Heart left ventricle (tissue), 16 donors: ENCODE data around the gene TRIP6. TPM values are rescaled to one million over a fixed set of nuclear protein-coding genes. Genes with fewer than 3 reads are reported as not detected.

Experiments
- ATAC-seq, 4 donors: fragments of 200-7000 bp; cut with Tn5 transposase; one replicate each; pipeline ENCODE4 v1.9.1; 2020 to 2022; ENCODE audit warnings: moderate library complexity in 4 of 4, mild to moderate bottlenecking in 3 of 4, moderate number of reproducible peaks in 1 of 4
- DNase-seq, 5 donors: peaks; one replicate each; pipeline ENCODE4 v3.0.0-alpha.2; 2020
- H3K27ac ChIP-seq, 12 donors: fragments of 200-600 bp; sonication (generic) in 4 of 12; one replicate each; pipeline versions ENCODE4 v1.5.0 to v1.8.0; 2016 to 2022; ENCODE audit warnings: mild to moderate bottlenecking in 2 of 12
- H3K27me3 ChIP-seq, 9 donors: fragments of 200-600 bp; sonication (generic) in 2 of 9; one replicate each; pipeline versions ENCODE4 v1.5.1 to v1.8.0; 2016 to 2022; ENCODE audit warnings: mild to moderate bottlenecking in 3 of 9
- H3K36me3 ChIP-seq, 9 donors: fragments of 200-600 bp; sonication (generic) in 2 of 9; one replicate each; pipeline versions ENCODE4 v1.5.0 to v1.8.0; 2018 to 2022; ENCODE audit warnings: mild to moderate bottlenecking in 2 of 9
- H3K4me1 ChIP-seq, 12 donors: fragments of 200-600 bp; sonication (generic) in 4 of 12; one replicate each; pipeline versions ENCODE4 v1.5.0 to v1.8.0; 2016 to 2022; ENCODE audit warnings: mild to moderate bottlenecking in 3 of 12
- H3K4me3 ChIP-seq, 12 donors: fragments of 200-600 bp; sonication (generic) in 4 of 12; one replicate each; pipeline versions ENCODE4 v1.5.0 to v1.8.0; 2017 to 2022; ENCODE audit warnings: mild to moderate bottlenecking in 9 of 12, moderate library complexity in 4 of 12
- H3K9me3 ChIP-seq, 12 donors: fragments of 200-600 bp; sonication (generic) in 4 of 12; one replicate each; pipeline versions ENCODE4 v1.5.0 to v1.8.0; 2016 to 2022; ENCODE audit warnings: mild to moderate bottlenecking in 1 of 12
- POLR2A ChIP-seq, 2 donors: fragments of 450-650 bp; IDR thresholded peaks; one replicate each; pipeline ENCODE4 v1.6.1; 2017; ENCODE audit warnings: antibody characterized with exemption in 2 of 2, mild to moderate bottlenecking in 2 of 2, moderate library complexity in 2 of 2
- WGBS, 4 donors: extraction: QIAGEN DNeasy Blood & Tissue Kit in 2 of 4; methylation state at CpG; one replicate each; pipeline versions ENCODE4 v1.1.5 to v1.1.7; 2013 to 2018; 5-methylcytosine and 5-hydroxymethylcytosine counted together
- intact Hi-C, 10 donors: fragments of 100-400 bp; cut with DNase I; formaldehyde crosslinking; loops; one replicate each; pipeline versions ENCODE4 v1.11.1 to v1.14.2; 2022
- polyA plus RNA-seq, 2 donors: library from polyadenylated mRNA; stranded (reverse); fragments of 200-250 nt; gene quantifications; one replicate each; pipeline ENCODE4 v1.2.3, GENCODE V29; 2013
- total RNA-seq, 9 donors: library from RNA; depleted of rRNA in 2 of 9; stranded (reverse); fragments of >200 nt in 2 of 9; fragmentation: NEBNext Ultra II Directional in 3 of 9; extraction: Animal tissue kit (Norgen Biotek cat#: 25700) in 3 of 9; gene quantifications; one replicate each; pipeline versions ENCODE4 v1.1.0 to v1.2.4, GENCODE V29; 2016 to 2023
- TF ChIP-seq, protein P1 (sequence below), 12 donors: fragments of 200-600 bp; sonication (generic) in 4 of 12; IDR thresholded peaks; one replicate each; pipeline versions ENCODE4 v1.5.0 to v1.8.0; 2018 to 2022; ENCODE audit warnings: antibody characterized with exemption in 12 of 12, mild to moderate bottlenecking in 5 of 12
- donor health status: ischemic (EF 13 %, LVEDD 7.1; RV severe dilation, severe dysfunction).
- donor health status: healthy with polysubstance abuse.
- donor health status: DM: no; HTN: yes; CAD: no.
- donor health status: DM: no; HTN: no; CAD: no.
- donor health status: ischemic (EF 25% LVEDD 6.9; RV normal size, moderate dysfunction).
- donor health status: ischemic (EF 25% LVEDD 5.7; RV mildly dilated, moderate dysfunction).
- donor health status: healthy.
- donor health status: DM: yes; HTN: yes; CAD: no.
- donor health status: ischemic (EF 35%, LVEDD 5.7; RV mildly dilated, moderate dysfunction).
- donor health status: nonischemic (EF 11% LVEDD 7.7; RV severe dilation, severe dysfunction).
- donor health status: DM: yes; HTN: yes; CAD: no.
- donor health status: PGD.
- donor health status: ischemic (EF 29% LVEDD 5.4; RV normal size, mild dysfunction).
- donor health status: nonischemic (EF 23%, LVEDD 6.1; RV moderate dilation, normal function).

TRIP6 gene
- total and polyA plus RNA-seq, 11 donors = 9.2 to 37.3 (median 17.1) TPM

DNA sequence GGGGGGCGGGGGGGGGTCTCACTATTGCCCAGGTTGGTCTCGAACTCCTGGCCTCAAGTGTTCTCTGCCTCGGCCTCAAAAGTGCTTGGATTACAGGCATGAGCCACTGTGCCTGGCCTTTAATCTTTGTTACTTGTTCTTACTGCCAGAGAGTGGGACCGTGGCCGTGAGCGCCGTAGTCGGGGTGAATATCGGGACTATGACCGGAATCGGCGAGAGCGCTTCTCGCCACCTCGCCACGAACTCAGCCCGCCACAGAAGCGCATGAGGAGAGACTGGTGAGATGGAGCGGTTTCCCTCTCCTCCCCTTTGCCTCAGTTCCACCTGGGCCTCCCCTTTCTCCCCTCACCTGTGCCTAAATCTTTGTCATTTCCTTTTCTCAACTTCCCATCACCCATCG is 13.9 kb downstream of the TRIP6 start:
- no peak for DNase-seq
- Histone ChIP-seq H3K36me3 (peaks cover 3 to 95% (median 85%) of the 10 kb centered on the region in 9 donors), H3K4me3 (no peak overlapping the region), H3K9me3 (no peaks in the 10 kb centered on the region), H3K4me1 (peaks cover 0 to 45% (median 26%) of the 10 kb centered on the region in 12 donors), H3K27ac (no peak overlapping the region), H3K27me3 (no peaks in the 10 kb centered on the region)
- intact Hi-C loops = loop anchor here in 1 of 10 donors (10.0 kb wide), 1 partner anchor 364 kb away; the partner anchor contains the start of gene FIS1
- 95 to 99% (median 97%) methylated on average over 20 of the region's 20 CpGs for whole genome bisulfite sequencing, 4 donors
- TF ChIP-seq, protein P1, sequence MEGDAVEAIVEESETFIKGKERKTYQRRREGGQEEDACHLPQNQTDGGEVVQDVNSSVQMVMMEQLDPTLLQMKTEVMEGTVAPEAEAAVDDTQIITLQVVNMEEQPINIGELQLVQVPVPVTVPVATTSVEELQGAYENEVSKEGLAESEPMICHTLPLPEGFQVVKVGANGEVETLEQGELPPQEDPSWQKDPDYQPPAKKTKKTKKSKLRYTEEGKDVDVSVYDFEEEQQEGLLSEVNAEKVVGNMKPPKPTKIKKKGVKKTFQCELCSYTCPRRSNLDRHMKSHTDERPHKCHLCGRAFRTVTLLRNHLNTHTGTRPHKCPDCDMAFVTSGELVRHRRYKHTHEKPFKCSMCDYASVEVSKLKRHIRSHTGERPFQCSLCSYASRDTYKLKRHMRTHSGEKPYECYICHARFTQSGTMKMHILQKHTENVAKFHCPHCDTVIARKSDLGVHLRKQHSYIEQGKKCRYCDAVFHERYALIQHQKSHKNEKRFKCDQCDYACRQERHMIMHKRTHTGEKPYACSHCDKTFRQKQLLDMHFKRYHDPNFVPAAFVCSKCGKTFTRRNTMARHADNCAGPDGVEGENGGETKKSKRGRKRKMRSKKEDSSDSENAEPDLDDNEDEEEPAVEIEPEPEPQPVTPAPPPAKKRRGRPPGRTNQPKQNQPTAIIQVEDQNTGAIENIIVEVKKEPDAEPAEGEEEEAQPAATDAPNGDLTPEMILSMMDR (IDR thresholded peaks at IDR 0.05) = no peak
- no peak for TF ChIP-seq POLR2A (IDR thresholded peaks at IDR 0.05)
- no peak for ATAC-seq

DNA sequence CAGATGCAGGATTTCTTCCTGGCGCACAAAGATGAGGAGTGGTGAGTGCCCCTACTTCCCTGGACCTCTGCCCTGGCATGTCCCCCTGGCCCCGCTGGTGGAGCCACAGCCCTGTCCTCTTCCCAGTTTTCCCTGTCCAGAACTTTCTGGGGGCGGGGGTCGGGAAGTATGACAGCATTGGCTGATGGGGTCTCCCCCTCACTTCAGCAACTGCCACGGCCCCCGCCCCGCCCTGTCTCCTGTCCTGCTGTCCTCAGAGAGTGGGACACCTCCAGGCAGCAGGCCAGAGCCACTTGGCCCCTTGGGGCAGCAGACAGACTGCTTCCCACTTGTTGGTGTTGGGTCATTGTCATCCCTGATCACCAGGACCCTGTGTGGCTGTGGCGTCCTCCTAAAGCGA is 15.0 kb downstream of the TRIP6 start:
- WGBS, 4 donors = 91 to 95% (median 92%) methylated on average over 9 of the region's 9 CpGs
- H3K27ac ChIP-seq = no peak overlapping the region
- no peak overlapping the region for H3K4me3 ChIP-seq
- H3K27me3 ChIP-seq = no peaks in the 10 kb centered on the region
- intact Hi-C loops = loop anchor here in 1 of 10 donors (10.0 kb wide), 1 partner anchor 363 kb away; the partner anchor contains the start of gene FIS1
- DNase-seq = no peak
- TF ChIP-seq, protein P1 (IDR thresholded peaks at IDR 0.05) = no peak
- no peak for TF ChIP-seq POLR2A (IDR thresholded peaks at IDR 0.05)
- peaks cover 5 to 99% (median 85%) of the 10 kb centered on the region in 9 donors for H3K36me3 ChIP-seq
- no peaks in the 10 kb centered on the region for H3K9me3 ChIP-seq
- ATAC-seq = no peak
- peaks cover 0 to 45% (median 16%) of the 10 kb centered on the region in 12 donors for H3K4me1 ChIP-seq

DNA sequence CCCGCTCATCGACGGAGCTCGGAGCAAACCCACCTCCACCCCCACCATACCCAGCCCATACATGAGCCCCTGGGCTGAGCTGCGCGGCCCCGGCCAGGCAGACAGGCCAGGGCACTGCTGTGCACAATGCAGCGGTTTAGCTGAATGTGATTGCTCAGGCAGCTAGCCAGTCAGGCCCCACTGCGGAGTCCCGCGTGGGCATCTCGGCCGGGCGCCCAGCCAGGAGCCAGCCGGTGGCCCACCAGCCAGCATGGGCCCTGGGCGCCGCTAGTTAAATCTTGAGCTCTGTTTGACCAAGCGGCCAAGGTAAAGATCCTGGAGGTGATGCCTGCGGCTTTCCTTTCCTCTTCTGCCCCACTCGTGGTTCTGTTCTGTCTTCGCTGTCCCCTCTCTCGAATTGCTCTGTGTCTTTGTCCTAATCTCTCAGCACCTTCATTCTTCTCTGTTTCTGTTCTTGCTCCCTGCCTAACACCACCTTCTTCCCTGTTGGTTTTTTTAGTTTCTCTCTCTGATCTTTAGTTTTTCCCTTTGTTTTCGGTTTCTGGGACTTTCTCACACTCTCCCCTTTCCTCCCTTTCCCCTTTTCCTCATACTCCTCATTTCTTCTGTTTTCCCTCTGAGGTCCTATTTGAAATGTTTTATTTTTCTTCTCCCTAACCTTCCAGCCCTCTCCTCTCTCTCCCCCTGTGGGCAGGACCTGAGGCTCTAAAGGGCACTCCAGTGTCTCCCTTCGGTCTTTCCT is 15.8 kb downstream of the TRIP6 start:
- no peak overlapping the region for H3K4me3 ChIP-seq

More for the DNA sequence above, 15.8 kb downstream of the TRIP6 start:
- H3K27ac ChIP-seq = no peak overlapping the region
- ATAC-seq (no peak), DNase-seq (no peak)
- peaks cover 5 to 99% (median 86%) of the 10 kb centered on the region in 9 donors for H3K36me3 ChIP-seq
- H3K4me1 ChIP-seq = peaks cover 0 to 45% (median 13%) of the 10 kb centered on the region in 12 donors
- WGBS, 4 donors = 89 to 92% (median 92%) methylated on average over 24 of the region's 24 CpGs
- H3K9me3 ChIP-seq = no peaks in the 10 kb centered on the region
- TF ChIP-seq POLR2A (IDR thresholded peaks at IDR 0.05) = no peak
- TF ChIP-seq, protein P1 (IDR thresholded peaks at IDR 0.05) = no peak
- intact Hi-C loops = loop anchor here in 1 of 10 donors (10.0 kb wide), 1 partner anchor 362 kb away; the partner anchor contains the start of gene FIS1
- H3K27me3 ChIP-seq = no peaks in the 10 kb centered on the region
